GM15510 (cell line): Measurements from ENCODE around the gene COL19A1.

ENCODE experiments used
- POLR2A ChIP-seq: IDR thresholded peaks from 3 replicates; pipeline ENCODE4 v1.6.1; 2011; ENCODE audit warnings: borderline replicate concordance; ENCODE audit not compliant: insufficient read length; ENCODE audit errors: extremely low read depth

Gene COL19A1

GRCh38 chr6:70149209-70149788, 282.9 kb downstream of the COL19A1 start:
- no peak for TF ChIP-seq POLR2A

GRCh38 chr6:70150521-70150920, 284.2 kb downstream of the COL19A1 start:
- TF ChIP-seq POLR2A = no peak

GRCh38 chr6:70151616-70152015, 285.3 kb downstream of the COL19A1 start:
- no peak for TF ChIP-seq POLR2A

- no peak for TF ChIP-seq POLR2A
These were observed 286.4 kb downstream of the COL19A1 start for GRCh38 chr6:70152786-70153185.

GRCh38 chr6:70157086-70157485, 290.7 kb downstream of the COL19A1 start:
- no peak for TF ChIP-seq POLR2A

- TF ChIP-seq POLR2A = no peak
These were observed 293.9 kb downstream of the COL19A1 start for GRCh38 chr6:70160276-70160675.

- no peak for TF ChIP-seq POLR2A
These were observed 296.6 kb downstream of the COL19A1 start for GRCh38 chr6:70162972-70163371.

GRCh38 chr6:70163795-70164194, 297.4 kb downstream of the COL19A1 start:
- TF ChIP-seq POLR2A = no peak

GRCh38 chr6:70164556-70164955, 298.2 kb downstream of the COL19A1 start:
- TF ChIP-seq POLR2A = no peak

- TF ChIP-seq POLR2A = no peak
These were observed 300.0 kb downstream of the COL19A1 start for GRCh38 chr6:70166088-70166958.

GRCh38 chr6:70168681-70169377, 302.5 kb downstream of the COL19A1 start:
- TF ChIP-seq POLR2A = no peak

- no peak for TF ChIP-seq POLR2A
These were observed 304.9 kb downstream of the COL19A1 start for GRCh38 chr6:70171236-70171635.

- no peak for TF ChIP-seq POLR2A
These were observed 305.9 kb downstream of the COL19A1 start for GRCh38 chr6:70172252-70172651.

- TF ChIP-seq POLR2A = no peak
These were observed 309.4 kb downstream of the COL19A1 start for GRCh38 chr6:70175770-70176169.

GRCh38 chr6:70176842-70177550, 310.6 kb downstream of the COL19A1 start:
- TF ChIP-seq POLR2A = no peak
